Heart left ventricle (tissue), 13 donors: ENCODE measurements around the gene SLC35A2.

Experiments
- CTCF ChIP-seq, 12 donors: fragments of 200-600 bp; sonication (generic) in 4 of 12; IDR thresholded peaks; one replicate each; pipeline versions ENCODE4 v1.5.0 to v1.8.0; 2018 to 2022; ENCODE audit warnings: antibody characterized with exemption in 12 of 12, mild to moderate bottlenecking in 5 of 12
- POLR2A ChIP-seq, 2 donors: fragments of 450-650 bp; IDR thresholded peaks; one replicate each; pipeline ENCODE4 v1.6.1; 2017; ENCODE audit warnings: antibody characterized with exemption in 2 of 2, mild to moderate bottlenecking in 2 of 2, moderate library complexity in 2 of 2
- donor health status: ischemic (EF 13 %, LVEDD 7.1; RV severe dilation, severe dysfunction).
- donor health status: DM: no; HTN: yes; CAD: no.
- donor health status: DM: no; HTN: no; CAD: no.
- donor health status: ischemic (EF 25% LVEDD 6.9; RV normal size, moderate dysfunction).
- donor health status: ischemic (EF 25% LVEDD 5.7; RV mildly dilated, moderate dysfunction).
- donor health status: ischemic (EF 35%, LVEDD 5.7; RV mildly dilated, moderate dysfunction).
- donor health status: nonischemic (EF 11% LVEDD 7.7; RV severe dilation, severe dysfunction).
- donor health status: DM: yes; HTN: yes; CAD: no.
- donor health status: PGD.
- donor health status: ischemic (EF 29% LVEDD 5.4; RV normal size, mild dysfunction).
- donor health status: nonischemic (EF 23%, LVEDD 6.1; RV moderate dilation, normal function).

DNA sequence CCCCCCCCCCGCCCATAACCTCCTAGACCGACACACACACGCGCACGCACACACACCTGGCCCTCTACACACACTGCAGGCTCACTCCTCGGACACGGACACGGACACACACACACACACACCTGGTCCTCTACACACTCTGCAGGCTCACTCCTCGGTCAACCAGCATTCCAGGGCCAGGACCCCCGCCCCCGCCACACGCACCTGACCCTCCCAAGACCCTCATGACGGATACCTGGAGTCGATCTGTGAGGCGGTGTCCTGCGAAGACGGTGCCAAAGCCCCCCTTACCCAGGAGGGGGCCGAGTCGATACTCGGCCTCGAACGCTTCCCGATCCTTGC, 6.8 kb upstream of the SLC35A2 start:
- TF ChIP-seq POLR2A (IDR thresholded peaks at IDR 0.05) (no peak), CTCF (IDR thresholded peaks at IDR 0.05) (no peak)
